Activated T-helper 1 cell treated with Interleukin-2 at 50 U/mL for 16 hours (primary cell): ENCODE data around the gene SLC35G2.
"Not testable (repeated sequence)": the region's sequence is repeated elsewhere in the genome, so short reads cannot be mapped to it uniquely, and the experiment has no call there.

Experiments
- DNase-seq: peaks from one replicate; pipeline ENCODE4 v3.0.0-alpha.2; 2020; ENCODE audit warnings: low read depth

SLC35G2 gene

GRCh38 chr3:136818769-136819391, at the start of gene SLC35G2:
TSS of gene SLC35G2 (plus strand) at chr3:136819126. CDS start at chr3:136854461, 35,335 bp downstream.
- no peak for DNase-seq

- DNase-seq: no peak
Measured at GRCh38 chr3:136772709-136773108, 46.2 kb upstream of the SLC35G2 start.

GRCh38 chr3:136778865-136779264, 40.1 kb upstream of the SLC35G2 start:
- no peak for DNase-seq

- DNase-seq: no peak
Measured at GRCh38 chr3:136780741-136781140, 38.2 kb upstream of the SLC35G2 start.

GRCh38 chr3:136783708-136784191, 35.2 kb upstream of the SLC35G2 start:
- DNase-seq: no peak

- DNase-seq: no peak
Measured at GRCh38 chr3:136787349-136787748, 31.6 kb upstream of the SLC35G2 start.

- DNase-seq: no peak
Measured at GRCh38 chr3:136788154-136788553, 30.8 kb upstream of the SLC35G2 start.

GRCh38 chr3:136789976-136790375, 28.9 kb upstream of the SLC35G2 start:
- no peak for DNase-seq

GRCh38 chr3:136790786-136791185, 28.1 kb upstream of the SLC35G2 start:
- no peak for DNase-seq

GRCh38 chr3:136792556-136793330, 26.2 kb upstream of the SLC35G2 start:
- DNase-seq: no peak

GRCh38 chr3:136801146-136801545, 17.8 kb upstream of the SLC35G2 start:
- DNase-seq: not testable (repeated sequence)

- DNase-seq: no peak
Measured at GRCh38 chr3:136802481-136802996, 16.4 kb upstream of the SLC35G2 start.

GRCh38 chr3:136804141-136804540, 14.8 kb upstream of the SLC35G2 start:
- DNase-seq: no peak

GRCh38 chr3:136804813-136805212, 14.1 kb upstream of the SLC35G2 start:
- no peak for DNase-seq

- DNase-seq: no peak
Measured at GRCh38 chr3:136805795-136806194, 13.1 kb upstream of the SLC35G2 start.

- DNase-seq: no peak
Measured at GRCh38 chr3:136811701-136812100, 7.2 kb upstream of the SLC35G2 start.

GRCh38 chr3:136817448-136817847, 1.5 kb upstream of the SLC35G2 start:
- no peak for DNase-seq

GRCh38 chr3:136818191-136818768, 646 bp upstream of the SLC35G2 start:
- DNase-seq: no peak

- no peak for DNase-seq
Measured at GRCh38 chr3:136819392-136819730, 435 bp downstream of the SLC35G2 start.

- DNase-seq: peak; percentile 5
Measured at GRCh38 chr3:136819731-136820679, 1.1 kb downstream of the SLC35G2 start.

GRCh38 chr3:136831461-136831860, 12.5 kb downstream of the SLC35G2 start:
- DNase-seq: no peak
